Thoracic aorta (tissue), 2 donors: ENCODE data around the gene MAPKAPK3. TPM values are rescaled to one million over a fixed set of nuclear protein-coding genes. Genes with fewer than 3 reads are reported as not detected.

ENCODE experiments used
- ATAC-seq: fragments of 150-250 bp; one replicate; pipeline ENCODE4 v1.8.0; 2017; ENCODE audit warnings: low read depth; ENCODE audit not compliant: insufficient number of reproducible peaks, low FRiP score
- DNase-seq: peaks from one replicate; pipeline ENCODE4 v3.0.0-alpha.2; 2020; ENCODE audit warnings: low spot score
- H3K27ac ChIP-seq, 2 donors: fragments of 200-600 bp; sonication (generic); 1 replicate in 1 of 2; 2 replicates in 1 of 2; pipeline ENCODE4 v1.5.1; 2016; ENCODE audit warnings: mild to moderate bottlenecking in 2 of 2, moderate library complexity in 2 of 2
- H3K27me3 ChIP-seq: fragments of 200-600 bp; sonication (generic); replicated peaks from 2 replicates; pipeline ENCODE4 v1.6.0; 2016; ENCODE audit warnings: mild to moderate bottlenecking; ENCODE audit not compliant: insufficient read depth
- H3K36me3 ChIP-seq: fragments of 200-600 bp; sonication (generic); one replicate; pipeline ENCODE4 v1.5.1; 2016
- H3K4me1 ChIP-seq, 2 donors: fragments of 200-600 bp; sonication (generic); 1 replicate in 1 of 2; 2 replicates in 1 of 2; pipeline versions ENCODE4 v1.5.1 to v1.6.0; 2016; ENCODE audit warnings: low read depth in 2 of 2, mild to moderate bottlenecking in 1 of 2; ENCODE audit not compliant: control insufficient read depth in 1 of 2
- H3K4me3 ChIP-seq: fragments of 200-600 bp; sonication (generic); 2 replicates; pipeline ENCODE4 v1.5.1; 2016; ENCODE audit warnings: mild to moderate bottlenecking
- H3K9me3 ChIP-seq: fragments of 200-600 bp; sonication (generic); 2 replicates; pipeline ENCODE4 v1.5.1; 2016
- total RNA-seq, 2 donors: library from RNA; depleted of rRNA; stranded (reverse); fragments of >200 nt; gene quantifications; one replicate each; pipeline versions ENCODE4 v1.1.0 to v1.2.3, GENCODE V29; 2016
- TF ChIP-seq, protein P1 (sequence below): fragments of 200-600 bp; sonication (generic); IDR thresholded peaks from one replicate; pipeline ENCODE4 v1.5.1; 2019; ENCODE audit warnings: antibody characterized with exemption

Gene MAPKAPK3
- total RNA-seq, 2 donors from 2014 or later: 20.6 to 31.1 TPM

DNA sequence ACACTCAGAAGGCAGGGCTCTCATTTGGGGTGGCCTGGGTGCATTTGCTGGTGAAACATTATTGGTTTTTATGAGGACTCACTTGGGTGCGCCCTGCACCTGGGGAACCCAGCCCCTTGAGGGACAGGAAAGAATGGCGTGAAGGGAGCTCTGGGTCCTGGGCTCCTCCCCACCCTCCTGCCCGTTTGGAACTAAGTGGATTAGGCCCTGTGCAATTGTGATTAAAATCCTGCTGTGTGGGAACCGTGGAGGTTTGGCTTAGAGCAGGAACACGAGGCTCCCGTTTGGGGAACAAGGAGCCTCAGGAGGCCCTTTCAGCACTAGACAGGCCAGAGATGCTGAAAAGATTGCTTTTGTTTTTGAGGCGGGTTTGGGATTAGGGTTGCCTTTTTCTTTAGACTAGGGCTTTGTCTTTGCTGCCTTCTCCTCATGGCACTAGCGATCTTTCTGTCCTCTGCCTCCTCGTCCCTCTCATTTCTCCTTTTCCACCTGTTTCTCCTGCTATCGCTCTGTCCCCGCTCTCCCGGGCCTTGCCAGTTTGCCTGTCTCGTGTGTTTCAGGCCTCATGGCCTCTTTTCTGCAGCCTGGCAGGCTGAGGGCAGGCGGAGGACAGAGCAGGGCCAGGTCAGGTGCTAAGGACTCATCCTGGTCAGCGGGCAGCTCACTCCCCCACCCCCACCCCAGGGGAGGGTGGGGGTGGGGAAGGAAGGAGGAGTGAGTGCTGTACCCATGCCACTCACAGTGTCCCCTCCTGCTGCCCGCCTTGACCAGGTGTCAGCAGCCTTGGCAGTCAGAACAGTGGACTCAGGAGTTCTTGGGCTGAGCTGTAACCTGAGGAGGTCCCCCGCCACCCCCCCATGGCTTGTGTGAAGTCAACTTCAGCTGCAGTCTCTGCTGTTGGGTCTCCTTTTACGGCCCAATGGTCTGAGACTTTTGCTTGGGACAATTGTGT is 8.6 kb downstream of the MAPKAPK3 start:
- Histone ChIP-seq H3K27ac (no peak overlapping the region), H3K4me3 (no peak overlapping the region), H3K27me3 (no peaks in the 10 kb centered on the region), H3K36me3 (no peaks in the 10 kb centered on the region), H3K4me1 (peaks cover 0 to 15% of the 10 kb centered on the region in 2 donors), H3K9me3 (no peaks in the 10 kb centered on the region)
- no peak for DNase-seq
- no peak for ATAC-seq
- TF ChIP-seq, protein P1, sequence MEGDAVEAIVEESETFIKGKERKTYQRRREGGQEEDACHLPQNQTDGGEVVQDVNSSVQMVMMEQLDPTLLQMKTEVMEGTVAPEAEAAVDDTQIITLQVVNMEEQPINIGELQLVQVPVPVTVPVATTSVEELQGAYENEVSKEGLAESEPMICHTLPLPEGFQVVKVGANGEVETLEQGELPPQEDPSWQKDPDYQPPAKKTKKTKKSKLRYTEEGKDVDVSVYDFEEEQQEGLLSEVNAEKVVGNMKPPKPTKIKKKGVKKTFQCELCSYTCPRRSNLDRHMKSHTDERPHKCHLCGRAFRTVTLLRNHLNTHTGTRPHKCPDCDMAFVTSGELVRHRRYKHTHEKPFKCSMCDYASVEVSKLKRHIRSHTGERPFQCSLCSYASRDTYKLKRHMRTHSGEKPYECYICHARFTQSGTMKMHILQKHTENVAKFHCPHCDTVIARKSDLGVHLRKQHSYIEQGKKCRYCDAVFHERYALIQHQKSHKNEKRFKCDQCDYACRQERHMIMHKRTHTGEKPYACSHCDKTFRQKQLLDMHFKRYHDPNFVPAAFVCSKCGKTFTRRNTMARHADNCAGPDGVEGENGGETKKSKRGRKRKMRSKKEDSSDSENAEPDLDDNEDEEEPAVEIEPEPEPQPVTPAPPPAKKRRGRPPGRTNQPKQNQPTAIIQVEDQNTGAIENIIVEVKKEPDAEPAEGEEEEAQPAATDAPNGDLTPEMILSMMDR: no peak

DNA sequence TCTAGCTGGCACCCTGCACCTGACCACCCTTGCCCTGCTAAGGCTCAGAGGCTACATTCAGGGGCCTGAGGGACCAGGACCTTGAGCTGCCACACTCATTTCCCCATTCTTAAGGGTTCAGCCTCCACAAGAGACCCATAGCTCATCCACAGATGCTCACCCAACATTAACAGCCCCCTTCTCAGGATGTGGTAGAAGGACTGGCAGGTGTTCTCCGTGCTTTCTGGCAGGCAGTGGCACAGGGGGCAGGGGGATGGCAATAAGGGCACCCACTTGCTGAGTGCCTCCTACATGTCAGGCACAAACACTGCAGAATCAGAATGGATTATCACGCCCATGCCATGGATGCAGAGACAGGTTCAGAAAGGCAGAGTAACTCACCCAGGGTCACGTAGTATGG is 9.4 kb downstream of the MAPKAPK3 start:
- ATAC-seq (no peak), DNase-seq (no peak)
- peaks cover 0 to 9% of the 10 kb centered on the region in 2 donors for H3K4me1 ChIP-seq
- no peak overlapping the region for H3K27ac ChIP-seq
- TF ChIP-seq, protein P1: no peak
- H3K27me3 ChIP-seq: no peaks in the 10 kb centered on the region
- no peaks in the 10 kb centered on the region for H3K9me3 ChIP-seq
- no peak overlapping the region for H3K4me3 ChIP-seq
- H3K36me3 ChIP-seq: no peaks in the 10 kb centered on the region

DNA sequence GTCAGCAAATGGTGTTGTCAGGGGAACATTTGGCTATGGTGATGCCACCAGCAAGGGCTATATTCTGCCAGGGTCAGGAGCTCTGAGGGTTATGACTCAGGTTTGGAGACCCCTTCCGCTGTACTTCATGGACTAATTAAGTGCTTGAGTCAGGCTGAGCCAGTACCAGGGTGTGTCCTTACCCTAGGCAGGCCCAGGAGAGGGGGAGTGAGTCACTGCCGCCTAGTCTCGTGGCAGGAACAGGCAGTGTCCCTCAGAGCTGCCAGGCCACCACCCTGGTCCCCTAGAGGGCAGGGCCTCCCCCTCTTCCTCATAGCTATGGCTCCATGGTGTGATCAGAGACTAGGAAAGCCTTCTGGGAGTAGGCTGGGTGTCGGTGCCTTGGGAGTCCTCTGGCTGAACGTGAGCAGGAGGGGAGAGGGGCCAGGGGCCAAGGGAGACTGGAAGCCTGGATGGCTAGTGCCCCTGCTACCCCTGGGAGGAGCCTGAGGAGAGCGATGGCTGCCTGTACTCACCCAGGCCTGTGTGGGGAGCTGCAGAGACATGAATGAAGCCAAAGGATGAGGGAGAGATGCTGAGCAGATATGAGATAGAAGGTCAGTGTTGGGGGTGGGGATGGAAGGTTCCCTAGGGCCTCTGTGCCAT is 10.6 kb downstream of the MAPKAPK3 start:
- DNase-seq: peak; percentile 56
- ATAC-seq: no peak
- H3K4me1 ChIP-seq: peaks cover 0 to 18% of the 10 kb centered on the region in 2 donors

DNA sequence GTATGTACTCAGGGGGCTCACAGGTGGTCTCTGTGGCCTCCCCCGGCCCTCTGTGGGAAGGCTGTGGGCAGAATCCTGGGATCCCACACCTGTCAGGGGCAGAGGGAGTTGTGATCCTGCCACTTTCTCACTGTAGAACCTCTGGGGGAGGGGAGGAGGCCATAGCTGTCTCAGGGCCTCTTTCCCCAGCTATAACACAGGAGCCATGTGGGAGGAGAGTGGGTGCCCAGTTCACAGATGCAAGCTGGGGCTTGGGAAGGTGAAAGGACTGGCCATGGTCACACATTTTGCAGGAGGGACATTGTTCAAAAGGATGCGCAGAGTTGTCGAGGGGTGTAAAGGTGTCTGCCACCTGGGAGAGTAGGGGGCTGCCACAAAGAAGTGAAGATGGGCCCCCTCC is 11.7 kb downstream of the MAPKAPK3 start:
- Histone ChIP-seq H3K4me3 (no peak overlapping the region), H3K4me1 (peaks cover 0 to 23% of the 10 kb centered on the region in 2 donors), H3K27ac (no peak overlapping the region), H3K27me3 (no peaks in the 10 kb centered on the region), H3K9me3 (no peaks in the 10 kb centered on the region), H3K36me3 (no peaks in the 10 kb centered on the region)
- ATAC-seq (no peak), DNase-seq (no peak)
- TF ChIP-seq, protein P1: no peak

More for the DNA sequence above, 10.6 kb downstream of the MAPKAPK3 start:
- TF ChIP-seq, protein P1: no peak
- Histone ChIP-seq H3K9me3 (no peaks in the 10 kb centered on the region), H3K36me3 (no peaks in the 10 kb centered on the region), H3K4me3 (no peak overlapping the region), H3K27me3 (no peaks in the 10 kb centered on the region), H3K27ac (no peak overlapping the region)

DNA sequence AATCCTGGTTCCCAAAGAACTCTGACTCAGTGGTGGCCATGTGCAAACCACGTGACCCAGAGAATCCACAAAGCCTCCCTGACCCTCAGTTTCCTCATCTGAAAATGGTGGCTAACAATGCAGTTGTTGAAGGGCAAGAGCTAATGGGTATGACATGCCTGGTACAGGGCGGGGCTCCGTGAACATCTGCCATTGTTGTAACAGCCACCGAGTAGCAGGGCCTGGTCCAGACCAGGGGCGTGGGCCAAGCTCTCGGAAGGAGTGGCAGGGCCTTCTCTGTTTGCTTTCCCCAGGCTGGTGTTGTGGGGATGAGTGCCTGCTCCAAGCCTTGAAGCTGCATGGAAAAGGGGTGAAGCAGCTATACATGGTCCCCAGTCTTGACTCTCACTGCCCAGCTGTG is 13.4 kb downstream of the MAPKAPK3 start:
- no peak for ATAC-seq
- Histone ChIP-seq H3K27me3 (no peaks in the 10 kb centered on the region), H3K36me3 (no peaks in the 10 kb centered on the region), H3K27ac (no peak overlapping the region), H3K4me3 (no peak overlapping the region), H3K9me3 (no peaks in the 10 kb centered on the region), H3K4me1 (peaks cover 0 to 14% of the 10 kb centered on the region in 2 donors)
- TF ChIP-seq, protein P1: no peak
- DNase-seq: no peak
